Cardiac muscle cell (in vitro differentiated cells and primary cell): Measurements from ENCODE around the gene NAALADL2. TPM values are rescaled to one million over a fixed set of nuclear protein-coding genes. Genes with fewer than 3 reads are reported as not detected.

Source experiments
- DNase-seq, 2 donors: peaks; one replicate each; pipeline versions ENCODE4 v3.0.0 to v3.0.0-alpha.2; 2010 to 2017; ENCODE audit warnings: low read depth in 1 of 2, low spot score in 1 of 2
- H3K27ac ChIP-seq: fragments of 200-600 bp; sonication (generic); 2 replicates; pipeline ENCODE4 v1.5.1; 2016
- H3K27me3 ChIP-seq: fragments of 200-600 bp; sonication (generic); 2 replicates; pipeline ENCODE4 v1.6.0; 2016; ENCODE audit warnings: control low read depth
- H3K36me3 ChIP-seq: fragments of 200-600 bp; sonication (generic); 2 replicates; pipeline ENCODE4 v1.5.1; 2016; ENCODE audit warnings: control low read depth
- H3K4me1 ChIP-seq: fragments of 200-600 bp; sonication (generic); 2 replicates; pipeline ENCODE4 v1.8.1; 2017; ENCODE audit warnings: low read depth, mild to moderate bottlenecking, mixed run types
- H3K4me3 ChIP-seq: fragments of 200-600 bp; sonication (generic); 2 replicates; pipeline ENCODE4 v1.5.1; 2016; ENCODE audit warnings: mild to moderate bottlenecking
- H3K9me3 ChIP-seq: fragments of 200-600 bp; sonication (generic); 2 replicates; pipeline ENCODE4 v1.5.1; 2017; ENCODE audit warnings: low read depth, mild to moderate bottlenecking, control low read depth
- CTCF ChIP-seq: IDR thresholded peaks from 2 replicates; pipeline ENCODE4 v1.5.1; 2012; ENCODE audit warnings: low read depth, mild to moderate bottlenecking, low read length
- polyA plus RNA-seq: library from polyadenylated mRNA; unstranded; fragments of >200 nt; fragmentation: Nextera tagmentation; extraction: Ambion mirVana; gene quantifications from 2 replicates; pipeline ENCODE4 v1.2.1, GENCODE V29; 2016
- total RNA-seq: library from RNA; depleted of rRNA; stranded (reverse); fragments of >200 nt; gene quantifications from 2 replicates; pipeline ENCODE4 v1.2.3, GENCODE V29; 2016

Gene NAALADL2
- total and polyA plus RNA-seq, 2 experiments from 2014 or later, result 2.4 to 3.8 TPM

GRCh38 chr3:175590745-175591144 is 731.6 kb downstream of the NAALADL2 start:
- Histone ChIP-seq H3K4me3 (no peak overlapping the region), H3K27me3 (no peaks in the 10 kb centered on the region), H3K36me3 (no peaks in the 10 kb centered on the region), H3K4me1 (no peaks in the 10 kb centered on the region), H3K9me3 (no peaks in the 10 kb centered on the region), H3K27ac (no peak overlapping the region)
- no peak for DNase-seq
- no peak for TF ChIP-seq CTCF

- Histone ChIP-seq H3K36me3 (no peaks in the 10 kb centered on the region), H3K9me3 (no peaks in the 10 kb centered on the region), H3K27ac (no peak overlapping the region), H3K4me3 (no peak overlapping the region), H3K27me3 (no peaks in the 10 kb centered on the region), H3K4me1 (no peaks in the 10 kb centered on the region)
- TF ChIP-seq CTCF, result no peak
- no peak for DNase-seq
Measured at GRCh38 chr3:175591375-175591774, 732.2 kb downstream of the NAALADL2 start.

GRCh38 chr3:175593331-175593730 is 734.2 kb downstream of the NAALADL2 start:
- DNase-seq, result no peak
- H3K4me3 ChIP-seq, result no peak overlapping the region
- no peaks in the 10 kb centered on the region for H3K4me1 ChIP-seq
- no peak for TF ChIP-seq CTCF
- H3K36me3 ChIP-seq, result no peaks in the 10 kb centered on the region
- H3K27me3 ChIP-seq, result no peaks in the 10 kb centered on the region
- no peaks in the 10 kb centered on the region for H3K9me3 ChIP-seq
- H3K27ac ChIP-seq, result no peak overlapping the region

GRCh38 chr3:175598740-175599139 is 739.6 kb downstream of the NAALADL2 start:
- no peak for TF ChIP-seq CTCF
- DNase-seq, result no peak
- Histone ChIP-seq H3K27ac (no peak overlapping the region), H3K27me3 (no peaks in the 10 kb centered on the region), H3K4me3 (no peak overlapping the region), H3K4me1 (no peaks in the 10 kb centered on the region), H3K9me3 (no peaks in the 10 kb centered on the region), H3K36me3 (no peaks in the 10 kb centered on the region)

- H3K27ac ChIP-seq, result no peak overlapping the region
- no peaks in the 10 kb centered on the region for H3K36me3 ChIP-seq
- H3K4me3 ChIP-seq, result no peak overlapping the region
- DNase-seq, result no peak
- no peaks in the 10 kb centered on the region for H3K4me1 ChIP-seq
- H3K27me3 ChIP-seq, result no peaks in the 10 kb centered on the region
- TF ChIP-seq CTCF, result no peak
- no peaks in the 10 kb centered on the region for H3K9me3 ChIP-seq
Measured at GRCh38 chr3:175601521-175601920, 742.4 kb downstream of the NAALADL2 start.

- H3K27me3 ChIP-seq, result no peaks in the 10 kb centered on the region
- no peak overlapping the region for H3K27ac ChIP-seq
- TF ChIP-seq CTCF, result no peak
- H3K36me3 ChIP-seq, result no peaks in the 10 kb centered on the region
- H3K4me3 ChIP-seq, result no peak overlapping the region
- DNase-seq, result peak in 1 of 2 donors; percentile 10
- no peaks in the 10 kb centered on the region for H3K9me3 ChIP-seq
- H3K4me1 ChIP-seq, result no peaks in the 10 kb centered on the region
Measured at GRCh38 chr3:175605851-175606250, 746.7 kb downstream of the NAALADL2 start.
